PC-9 (cell line): ENCODE measurements around the gene LSM3.

Source experiments
- EZH2 ChIP-seq: fragments of 200-600 bp; sonication (generic); IDR thresholded peaks from 2 replicates; pipeline ENCODE4 v1.8.0; 2017; ENCODE audit warnings: antibody characterized with exemption, low read depth
- TF ChIP-seq, protein P1 (sequence below): fragments of 200-600 bp; sonication (generic); conservative IDR thresholded peaks from 2 replicates; pipeline ENCODE4 v1.6.1; 2017; ENCODE audit warnings: mixed run types, antibody characterized with exemption, mild to moderate bottlenecking, moderate library complexity

GRCh38 chr3:14203521-14204079, 25.0 kb downstream of the LSM3 start:
- TF ChIP-seq EZH2 = no peak
- TF ChIP-seq, protein P1, sequence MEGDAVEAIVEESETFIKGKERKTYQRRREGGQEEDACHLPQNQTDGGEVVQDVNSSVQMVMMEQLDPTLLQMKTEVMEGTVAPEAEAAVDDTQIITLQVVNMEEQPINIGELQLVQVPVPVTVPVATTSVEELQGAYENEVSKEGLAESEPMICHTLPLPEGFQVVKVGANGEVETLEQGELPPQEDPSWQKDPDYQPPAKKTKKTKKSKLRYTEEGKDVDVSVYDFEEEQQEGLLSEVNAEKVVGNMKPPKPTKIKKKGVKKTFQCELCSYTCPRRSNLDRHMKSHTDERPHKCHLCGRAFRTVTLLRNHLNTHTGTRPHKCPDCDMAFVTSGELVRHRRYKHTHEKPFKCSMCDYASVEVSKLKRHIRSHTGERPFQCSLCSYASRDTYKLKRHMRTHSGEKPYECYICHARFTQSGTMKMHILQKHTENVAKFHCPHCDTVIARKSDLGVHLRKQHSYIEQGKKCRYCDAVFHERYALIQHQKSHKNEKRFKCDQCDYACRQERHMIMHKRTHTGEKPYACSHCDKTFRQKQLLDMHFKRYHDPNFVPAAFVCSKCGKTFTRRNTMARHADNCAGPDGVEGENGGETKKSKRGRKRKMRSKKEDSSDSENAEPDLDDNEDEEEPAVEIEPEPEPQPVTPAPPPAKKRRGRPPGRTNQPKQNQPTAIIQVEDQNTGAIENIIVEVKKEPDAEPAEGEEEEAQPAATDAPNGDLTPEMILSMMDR = peak; percentile 96
